ENCODE measurements around the gene PGLYRP1.

Gene PGLYRP1

GRCh38 chr19:45999653-46000121 is 23.2 kb downstream of the PGLYRP1 start:
- no peak for DNase-seq

- no peak for DNase-seq
Observed at GRCh38 chr19:45998834-45999233, 24.0 kb downstream of the PGLYRP1 start.

GRCh38 chr19:45996933-45997332 is 25.9 kb downstream of the PGLYRP1 start:
- no peak for DNase-seq

- no peak for DNase-seq
Observed at GRCh38 chr19:45995715-45996385, 27.0 kb downstream of the PGLYRP1 start.

- peak; percentile 99 to 100 for DNase-seq
Observed at GRCh38 chr19:45994998-45995714, 27.7 kb downstream of the PGLYRP1 start, which contains the start of gene CCDC61. Gene CCDC61, plus strand, starts transcription at chr19:45995467. Its CDS starts 7,552 bp downstream, at chr19:46003019.

GRCh38 chr19:45994456-45994997 is 28.3 kb downstream of the PGLYRP1 start:
- no peak for DNase-seq

- DNase-seq = no peak
Observed at GRCh38 chr19:45990113-45990728, 32.6 kb downstream of the PGLYRP1 start.

GRCh38 chr19:45985321-45985720 is 37.5 kb downstream of the PGLYRP1 start:
- DNase-seq = no peak

GRCh38 chr19:45981350-45981749 is 41.5 kb downstream of the PGLYRP1 start:
- no peak for DNase-seq

- no peak for DNase-seq
Observed at GRCh38 chr19:45978156-45978555, 44.7 kb downstream of the PGLYRP1 start.

GRCh38 chr19:45976178-45976577 is 46.7 kb downstream of the PGLYRP1 start:
- peak; percentile 33 to 60 for DNase-seq

GRCh38 chr19:45975306-45976070 is 47.4 kb downstream of the PGLYRP1 start:
- peak; percentile 67 to 87 for DNase-seq

- peak; percentile 60 to 84 for DNase-seq
Observed at GRCh38 chr19:45973553-45974338, 49.1 kb downstream of the PGLYRP1 start, which contains the start of gene NOVA2. Gene NOVA2, minus strand, starts transcription at chr19:45973865. Its CDS starts 514 bp downstream, at chr19:45973351.

- no peak for DNase-seq
Observed at GRCh38 chr19:45972947-45973540, 49.8 kb downstream of the PGLYRP1 start.

GRCh38 chr19:45972081-45972946 is 50.5 kb downstream of the PGLYRP1 start:
- no peak for DNase-seq

GRCh38 chr19:45971260-45971902 is 51.5 kb downstream of the PGLYRP1 start:
- no peak for DNase-seq

- no peak for DNase-seq
Observed at GRCh38 chr19:45969676-45970075, 53.2 kb downstream of the PGLYRP1 start.

Measured in NCI-H524 (cell line).